Urothelium cell line (cell line): ENCODE data around the gene POU4F1.

Source experiments
- DNase-seq: peaks from one replicate; pipeline ENCODE4 v3.0.0; 2011; ENCODE audit warnings: low spot score, mixed read lengths
- FAIRE-seq: peaks from 2 replicates; lab custom pipeline; 2011; peaks lifted over from hg19 to GRCh38; lab: Jason Lieb, UNC

POU4F1 gene

DNA sequence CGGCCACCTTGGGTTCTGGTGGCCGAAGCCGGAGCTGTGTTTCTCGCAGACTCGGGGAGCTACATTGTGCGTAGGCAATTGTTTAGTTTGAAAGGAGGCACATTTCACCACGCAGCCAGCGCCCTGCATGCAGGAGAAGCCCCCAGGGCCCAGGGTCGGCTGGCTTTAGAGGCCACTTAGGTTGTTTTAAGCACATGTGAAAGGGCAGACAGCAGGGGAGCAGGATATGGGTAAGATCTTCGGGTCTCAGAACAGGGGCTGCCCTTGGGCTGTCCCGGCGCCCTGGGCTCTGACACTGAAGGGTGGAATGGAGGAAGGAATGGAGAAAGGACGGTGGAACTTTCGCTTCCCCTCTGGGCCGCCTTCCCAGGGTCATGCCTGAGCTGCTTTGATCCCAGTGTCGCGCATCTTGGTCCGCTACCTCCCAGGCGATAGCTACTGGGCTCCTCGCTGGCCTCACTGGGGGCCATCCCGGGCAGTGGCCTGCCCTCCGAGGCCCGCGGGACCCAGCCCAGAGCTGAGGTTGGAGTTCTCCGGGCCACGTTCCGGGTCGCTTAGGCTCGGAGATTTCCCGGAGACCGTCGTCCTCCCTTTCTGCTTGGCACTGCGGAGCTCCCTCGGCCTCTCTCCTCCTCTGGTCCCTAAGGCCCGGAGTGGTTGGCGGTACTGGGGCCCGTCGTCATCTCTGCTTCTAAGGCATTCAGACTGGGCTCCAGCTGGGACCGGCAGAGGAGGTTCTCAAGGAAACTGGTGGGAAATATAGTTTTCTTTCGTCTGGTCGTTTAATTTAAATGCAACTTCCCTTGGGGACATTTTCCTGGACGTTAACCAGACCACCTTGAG is 4.3 kb upstream of the POU4F1 start:
- FAIRE-seq (no peak), DNase-seq (no peak)

DNA sequence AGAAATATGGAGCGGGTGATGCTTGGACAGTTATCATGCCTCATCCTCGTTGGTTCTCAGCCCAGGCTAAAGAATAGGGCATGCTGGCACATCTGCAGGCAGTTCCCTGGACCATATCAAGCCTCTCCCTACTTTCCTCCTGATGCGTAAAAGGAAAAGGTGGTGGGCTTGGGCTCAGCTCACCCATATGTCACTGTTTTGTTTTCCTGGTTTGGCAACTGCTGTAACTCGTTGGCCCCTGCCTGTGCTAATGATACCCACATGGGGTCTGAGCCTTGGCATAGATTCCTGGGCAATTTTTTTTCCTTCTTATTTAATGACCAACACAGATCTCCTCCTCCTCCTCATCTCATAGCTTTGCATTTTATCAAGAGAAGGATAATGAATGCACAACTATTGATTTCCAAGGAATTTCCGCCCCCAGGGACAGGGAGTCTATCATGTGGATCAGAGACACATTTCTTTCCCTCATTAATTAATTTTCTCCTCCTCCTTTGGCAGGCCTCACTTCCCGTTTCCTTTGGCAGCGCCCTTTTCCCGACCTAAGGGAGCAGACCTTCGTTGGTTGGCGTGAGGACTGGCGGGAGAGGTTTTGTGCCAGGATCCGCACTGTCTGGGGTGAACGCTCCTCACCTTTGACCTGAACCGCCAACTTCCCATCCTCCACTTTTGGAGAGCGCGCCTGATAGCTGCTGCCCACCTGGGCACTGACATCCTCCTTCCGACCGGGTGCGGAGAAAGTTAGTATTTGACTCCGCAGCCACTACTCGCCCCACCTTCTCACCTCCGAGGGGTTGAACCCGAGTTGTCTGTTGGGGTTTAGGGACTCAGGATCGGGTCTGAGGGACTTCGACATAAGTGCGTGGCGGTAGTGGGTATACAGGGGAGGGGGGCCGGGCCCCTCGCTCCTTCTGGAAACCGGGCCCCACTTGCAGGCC is 3.4 kb upstream of the POU4F1 start:
- no peak for FAIRE-seq
- DNase-seq, result no peak

GRCh38 chr13:78604782-78605611 is 1.6 kb upstream of the POU4F1 start:
- DNase-seq, result no peak
- no peak for FAIRE-seq

DNA sequence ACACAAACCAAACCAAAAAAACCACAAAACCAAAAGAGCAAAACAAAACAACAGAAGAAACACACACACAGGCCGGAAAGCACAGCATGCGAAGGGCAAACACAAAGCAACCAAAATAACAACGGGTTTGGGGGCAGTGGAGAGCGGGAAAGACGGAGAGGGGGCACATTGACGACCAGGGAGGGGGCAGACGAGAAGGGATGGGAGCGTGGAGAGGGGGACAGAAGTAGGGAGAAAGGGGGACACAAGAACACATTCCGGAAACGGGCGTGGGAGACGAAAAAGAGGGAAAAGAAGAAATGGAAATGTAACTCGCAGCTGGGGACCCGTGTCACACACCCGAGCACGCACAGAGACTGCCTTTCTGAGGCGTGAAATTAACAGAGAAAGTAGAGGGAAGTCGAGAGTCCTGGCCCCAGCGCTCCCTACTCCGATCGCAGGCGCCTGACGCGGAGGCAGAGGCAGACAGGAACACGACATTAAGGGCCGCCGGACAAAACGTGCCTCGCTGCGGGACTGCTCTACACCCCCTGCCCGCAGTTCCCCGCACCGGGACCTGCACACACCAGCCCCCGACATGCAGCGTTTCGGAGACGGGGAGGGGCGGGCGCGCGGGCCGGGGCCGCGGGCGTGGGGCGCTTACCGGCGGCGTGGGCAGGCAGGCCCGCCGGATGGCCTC is 652 bp downstream of the POU4F1 start:
- DNase-seq, result no peak
- no peak for FAIRE-seq

DNA sequence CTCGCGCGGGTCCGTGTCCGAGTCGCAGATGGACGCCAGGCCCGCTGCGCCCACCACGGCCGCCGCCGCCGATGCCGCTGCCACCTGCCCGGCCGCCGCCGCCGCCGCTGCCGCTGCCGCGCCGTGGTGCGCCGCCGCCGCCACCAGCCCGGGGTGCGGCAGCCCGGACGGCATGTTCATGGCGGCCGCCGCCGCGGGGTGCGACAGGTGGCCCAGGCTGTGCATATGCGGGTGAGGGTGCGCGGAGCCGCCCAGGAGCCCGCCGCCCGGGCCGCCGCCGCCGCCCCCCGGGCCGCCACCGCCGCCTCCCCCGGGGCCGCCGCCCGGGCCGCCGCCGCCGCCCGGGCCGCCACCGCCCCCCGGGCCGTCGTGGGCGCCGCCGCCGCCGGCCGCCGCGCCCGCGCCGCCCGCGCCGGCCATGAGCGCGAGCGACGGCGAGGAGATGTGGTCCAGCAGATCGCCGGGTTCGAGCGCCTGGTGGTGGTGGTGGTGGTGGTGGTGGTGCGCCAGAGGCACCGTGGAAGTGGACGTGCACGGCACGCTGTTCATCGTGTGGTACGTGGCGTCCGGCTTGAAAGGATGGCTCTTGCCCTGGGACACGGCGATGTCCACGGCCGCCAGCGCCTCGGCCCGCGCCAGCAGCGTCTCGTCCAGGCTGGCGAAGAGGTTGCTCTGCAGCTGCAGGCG is 1.3 kb downstream of the POU4F1 start:
- FAIRE-seq, result no peak

GRCh38 chr13:78601124-78601873 is 2.1 kb downstream of the POU4F1 start:
- FAIRE-seq (no peak), DNase-seq (no peak)

More for the DNA sequence above, 1.3 kb downstream of the POU4F1 start:
- DNase-seq, result no peak

GRCh38 chr13:78600280-78600883 is 3.0 kb downstream of the POU4F1 start:
- FAIRE-seq (no peak), DNase-seq (no peak)

GRCh38 chr13:78599645-78600279 is 3.6 kb downstream of the POU4F1 start:
- FAIRE-seq, result no peak

GRCh38 chr13:78598966-78599644 is 4.2 kb downstream of the POU4F1 start:
- FAIRE-seq, result no peak
- no peak for DNase-seq

More at GRCh38 chr13:78599645-78600279, 3.6 kb downstream of the POU4F1 start:
- DNase-seq, result no peak

DNA sequence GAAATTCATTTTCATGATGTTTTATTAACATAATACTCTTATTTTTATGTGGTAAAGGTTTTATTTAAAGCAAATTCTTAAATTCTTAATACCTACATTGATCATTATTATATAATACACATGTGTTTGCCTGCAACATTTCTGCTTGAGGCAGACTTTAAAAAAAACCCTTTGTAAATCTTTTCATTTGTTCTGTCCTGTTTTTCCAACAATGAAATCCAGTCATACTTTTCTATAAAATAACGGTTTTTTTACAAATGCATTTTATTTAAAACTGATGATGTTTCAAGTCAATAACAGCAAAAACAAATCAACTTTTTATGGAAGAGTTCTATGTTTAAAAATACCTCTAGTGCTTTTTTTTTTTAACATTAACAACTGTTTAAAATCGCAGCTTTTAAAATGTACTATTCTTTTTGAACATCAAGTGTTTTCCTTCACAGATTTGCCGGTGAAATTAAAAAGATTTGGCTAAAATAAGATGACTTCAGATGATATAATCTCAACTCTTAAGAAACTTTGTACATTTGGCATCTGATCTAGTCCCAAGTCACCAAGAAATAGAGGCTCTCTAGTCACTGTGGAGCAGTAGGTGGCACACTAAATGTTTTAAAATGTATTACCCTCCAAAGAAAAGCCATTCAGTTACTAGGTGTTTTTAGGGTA is 5.1 kb downstream of the POU4F1 start:
- FAIRE-seq, result no peak
- DNase-seq, result no peak

- no peak for FAIRE-seq
- no peak for DNase-seq
These were observed 5.8 kb downstream of the POU4F1 start for GRCh38 chr13:78597602-78597932.

- DNase-seq (no peak), FAIRE-seq (no peak)
These were observed 6.4 kb downstream of the POU4F1 start for GRCh38 chr13:78596736-78597601.

- DNase-seq (no peak), FAIRE-seq (no peak)
These were observed 7.0 kb downstream of the POU4F1 start for GRCh38 chr13:78596399-78596735.

DNA sequence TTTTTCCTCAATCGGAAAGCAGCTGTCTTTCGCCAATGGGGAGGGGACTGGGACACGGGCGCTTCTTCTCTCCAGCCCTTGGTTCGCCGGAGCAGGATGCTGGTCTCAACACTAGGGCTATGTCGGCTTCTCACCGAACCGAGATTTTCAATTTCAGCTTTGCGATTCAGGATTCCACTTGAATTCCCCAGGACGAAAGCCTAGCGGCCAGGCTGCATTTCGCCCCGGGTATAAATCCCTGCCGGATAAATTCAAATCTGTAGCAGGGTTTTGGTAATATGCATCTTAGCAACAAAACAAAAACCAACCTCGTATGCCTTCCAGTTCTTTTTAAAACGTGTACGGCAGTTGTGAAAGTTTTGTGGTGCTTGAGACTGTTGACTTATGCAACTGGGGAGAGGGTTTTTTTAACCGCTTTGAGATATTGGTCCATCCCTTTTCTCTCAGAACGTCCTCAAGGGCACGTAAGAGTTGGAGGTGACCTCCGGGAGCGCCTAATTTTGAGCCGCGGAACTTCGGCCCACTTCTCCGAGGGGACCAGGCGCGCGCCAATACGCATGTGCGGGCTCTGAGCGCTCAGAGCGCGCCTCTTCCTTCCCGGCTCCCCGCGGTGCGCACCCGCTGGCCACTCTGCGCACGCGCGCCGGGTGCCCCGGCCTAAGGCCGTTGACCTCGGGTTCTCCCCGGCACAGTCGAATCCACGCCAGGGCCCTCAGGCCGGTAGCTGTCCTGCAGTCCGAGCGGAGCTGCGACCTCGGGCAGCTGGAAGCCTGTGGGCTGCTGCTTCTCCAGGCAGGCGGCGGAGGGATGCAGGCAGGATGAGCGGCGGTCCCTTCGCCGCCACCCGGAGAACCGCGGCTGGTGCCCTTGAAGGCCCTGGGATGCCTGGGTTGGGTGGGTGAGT is 7.6 kb downstream of the POU4F1 start:
- no peak for DNase-seq
- no peak for FAIRE-seq

GRCh38 chr13:78594456-78594975 is 8.8 kb downstream of the POU4F1 start:
- DNase-seq, result no peak
- FAIRE-seq, result no peak
